ENCODE measurements around the gene COL24A1.

GRCh38 chr1:85889870-85890269 lies 266.7 kb downstream of the COL24A1 start:
- TF ChIP-seq CTCF (IDR thresholded peaks at IDR 0.05), result no peak
- no peak for TF ChIP-seq TEAD4 (CRISPR knock-in tag; IDR thresholded peaks at IDR 0.05)
